ENCODE measurements around the gene UNC13A. TPM values are rescaled to one million over a fixed set of nuclear protein-coding genes. Genes with fewer than 3 reads are reported as not detected.

UNC13A gene
- total and polyA plus RNA-seq, 2 donors (not counting 3 experiments of a cell fraction or from before 2014, with no cell fraction given): 0.04 to 0.09 TPM

DNA sequence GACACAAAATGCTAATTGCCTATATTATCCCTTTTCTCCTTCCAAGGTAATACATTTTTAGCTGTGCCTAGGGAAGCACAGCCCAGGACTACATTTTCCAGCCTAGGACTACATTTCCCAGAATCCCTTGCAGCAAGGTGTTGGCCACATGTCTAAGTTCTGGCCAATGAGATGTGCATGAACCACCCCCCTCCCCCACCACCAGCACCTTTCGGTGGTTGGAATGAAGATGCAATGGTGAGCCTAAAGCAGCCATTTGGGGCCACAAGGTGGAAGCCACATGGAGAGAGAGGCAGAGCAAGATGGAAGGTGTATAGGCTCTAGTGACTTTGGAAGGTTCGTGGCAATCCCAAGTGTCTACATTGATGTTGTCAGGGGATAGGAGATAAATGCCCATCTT is 16.2 kb downstream of the UNC13A start:
- no TSS peak for BruUV-seq (replicated peaks)
- dilution Hi-C loops (cut with MboI; ENCODE audit: extremely low pct_ligation_motif_present, low sequenced_read_pairs) (no loop called here), intact Hi-C loops (cut with micrococcal nuclease) (no loop called here)
- Histone ChIP-seq H3K36me3 (ENCODE audit: control insufficient read depth in 2 of 2, extremely low read depth in 1 of 2, insufficient read depth in 2 of 2, low read length in 2 of 2) (no peaks in the 10 kb centered on the region), H3K9me3 (replicated peaks; ENCODE audit: control insufficient read depth, insufficient read depth, low read length) (no peaks in the 10 kb centered on the region), H3K4me2 (ENCODE audit: insufficient read depth, low read length) (no peak overlapping the region), H4K20me1 (replicated peaks; ENCODE audit: control insufficient read depth, extremely low read depth, insufficient read depth, low read length) (no peaks in the 10 kb centered on the region), H3K27me3 (ENCODE audit: control insufficient read depth in 2 of 2, insufficient read depth in 2 of 2, low read length in 2 of 2) (no peaks in the 10 kb centered on the region), H3K79me2 (ENCODE audit: control insufficient read depth, insufficient read depth, low read length) (no peaks in the 10 kb centered on the region), H3K9me1 (replicated peaks; ENCODE audit: control insufficient read depth, extremely low read depth, insufficient read depth, low read length) (no peaks in the 10 kb centered on the region), H3K27ac (ENCODE audit: insufficient read depth, low read depth, low read length) (no peak overlapping the region), H2AFZ (ENCODE audit: low read depth, low read length) (no peak overlapping the region), H3K4me3 (replicated peaks in 1 of 3; ENCODE audit: insufficient read depth in 1 of 3, low read depth in 1 of 3, low read length in 3 of 3) (no peak overlapping the region), H3K9ac (replicated peaks; ENCODE audit: extremely low read depth, insufficient read depth, low read length) (no peak overlapping the region), H3K4me1 (ENCODE audit: control insufficient read depth, extremely low read depth, insufficient read depth, low read length) (no peaks in the 10 kb centered on the region)
- CTCF ChIA-PET: no interaction called here
- DNase-seq (ENCODE audit: low read depth, low spot score) (peak; percentile 38), FAIRE-seq (peak; percentile 86)
- TF ChIP-seq, protein P1, sequence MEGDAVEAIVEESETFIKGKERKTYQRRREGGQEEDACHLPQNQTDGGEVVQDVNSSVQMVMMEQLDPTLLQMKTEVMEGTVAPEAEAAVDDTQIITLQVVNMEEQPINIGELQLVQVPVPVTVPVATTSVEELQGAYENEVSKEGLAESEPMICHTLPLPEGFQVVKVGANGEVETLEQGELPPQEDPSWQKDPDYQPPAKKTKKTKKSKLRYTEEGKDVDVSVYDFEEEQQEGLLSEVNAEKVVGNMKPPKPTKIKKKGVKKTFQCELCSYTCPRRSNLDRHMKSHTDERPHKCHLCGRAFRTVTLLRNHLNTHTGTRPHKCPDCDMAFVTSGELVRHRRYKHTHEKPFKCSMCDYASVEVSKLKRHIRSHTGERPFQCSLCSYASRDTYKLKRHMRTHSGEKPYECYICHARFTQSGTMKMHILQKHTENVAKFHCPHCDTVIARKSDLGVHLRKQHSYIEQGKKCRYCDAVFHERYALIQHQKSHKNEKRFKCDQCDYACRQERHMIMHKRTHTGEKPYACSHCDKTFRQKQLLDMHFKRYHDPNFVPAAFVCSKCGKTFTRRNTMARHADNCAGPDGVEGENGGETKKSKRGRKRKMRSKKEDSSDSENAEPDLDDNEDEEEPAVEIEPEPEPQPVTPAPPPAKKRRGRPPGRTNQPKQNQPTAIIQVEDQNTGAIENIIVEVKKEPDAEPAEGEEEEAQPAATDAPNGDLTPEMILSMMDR (IDR thresholded peaks at IDR 0.05; ENCODE audit: extremely low read depth in 1 of 2, insufficient read depth in 1 of 2, low read depth in 1 of 2, low read length in 2 of 2): no peak
- POLR2A ChIA-PET: no interaction called here

DNA sequence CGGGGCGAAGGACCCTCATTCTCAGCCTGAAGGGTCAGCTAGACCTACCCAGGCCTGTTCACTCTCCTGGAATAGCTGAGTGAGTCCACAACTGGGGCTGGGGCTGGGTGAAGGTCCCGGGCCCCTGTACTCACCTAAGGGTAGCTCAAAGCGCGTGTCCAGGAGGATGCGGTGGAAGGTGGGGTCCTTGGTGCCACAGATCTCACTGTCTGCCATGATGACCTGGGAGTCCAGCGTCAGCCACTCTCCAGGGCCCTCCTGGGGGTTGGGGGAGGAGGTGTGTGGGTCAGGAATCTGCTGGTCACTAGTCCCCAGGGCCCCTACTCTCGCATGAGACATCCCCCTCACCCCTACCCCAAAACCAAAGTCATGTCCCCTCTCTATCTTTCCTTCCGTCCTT is 18.7 kb downstream of the UNC13A start:
- FAIRE-seq (no peak), DNase-seq (ENCODE audit: low read depth, low spot score) (no peak)
- dilution Hi-C loops (cut with MboI; ENCODE audit: extremely low pct_ligation_motif_present, low sequenced_read_pairs): no loop called here
- H3K9me1 ChIP-seq (replicated peaks; ENCODE audit: control insufficient read depth, extremely low read depth, insufficient read depth, low read length): no peaks in the 10 kb centered on the region
- no peaks in the 10 kb centered on the region for H3K79me2 ChIP-seq (ENCODE audit: control insufficient read depth, insufficient read depth, low read length)
- H3K36me3 ChIP-seq (ENCODE audit: control insufficient read depth in 2 of 2, extremely low read depth in 1 of 2, insufficient read depth in 2 of 2, low read length in 2 of 2): no peaks in the 10 kb centered on the region
- POLR2A ChIA-PET: no interaction called here
- BruUV-seq (replicated peaks): no TSS peak
- H3K4me1 ChIP-seq (ENCODE audit: control insufficient read depth, extremely low read depth, insufficient read depth, low read length): no peaks in the 10 kb centered on the region
- H3K9me3 ChIP-seq (replicated peaks; ENCODE audit: control insufficient read depth, insufficient read depth, low read length): no peaks in the 10 kb centered on the region
- no peak overlapping the region for H2AFZ ChIP-seq (ENCODE audit: low read depth, low read length)
- no peak overlapping the region for H3K27ac ChIP-seq (ENCODE audit: insufficient read depth, low read depth, low read length)
- no peaks in the 10 kb centered on the region for H3K27me3 ChIP-seq (ENCODE audit: control insufficient read depth in 2 of 2, insufficient read depth in 2 of 2, low read length in 2 of 2)
- no peak for TF ChIP-seq EZH2 (IDR thresholded peaks at IDR 0.05; ENCODE audit: borderline replicate concordance, low read depth, low read length, severe bottlenecking)
- TF ChIP-seq, protein P1 (IDR thresholded peaks at IDR 0.05; ENCODE audit: extremely low read depth in 1 of 2, insufficient read depth in 1 of 2, low read depth in 1 of 2, low read length in 2 of 2): no peak
- no peak for TF ChIP-seq POLR2AphosphoS5 (IDR thresholded peaks at IDR 0.05; ENCODE audit: insufficient read depth, low read depth, low read length)
- no peak for TF ChIP-seq POLR2A (IDR thresholded peaks at IDR 0.05; ENCODE audit: low read depth, low read length)
- TF ChIP-seq MYC (IDR thresholded peaks at IDR 0.05; ENCODE audit: low read depth, low read length): no peak
- no peak for TF ChIP-seq JUN (IDR thresholded peaks at IDR 0.05; ENCODE audit: borderline replicate concordance, insufficient read depth, insufficient read length, low read depth)
- no peak for TF ChIP-seq FOS (IDR thresholded peaks at IDR 0.05; ENCODE audit: borderline replicate concordance, insufficient read depth, low read length)
- no peak for TF ChIP-seq GATA2 (IDR thresholded peaks at IDR 0.05; ENCODE audit: insufficient read depth, insufficient read length, low read depth, low read length)
- TF ChIP-seq, protein P2, sequence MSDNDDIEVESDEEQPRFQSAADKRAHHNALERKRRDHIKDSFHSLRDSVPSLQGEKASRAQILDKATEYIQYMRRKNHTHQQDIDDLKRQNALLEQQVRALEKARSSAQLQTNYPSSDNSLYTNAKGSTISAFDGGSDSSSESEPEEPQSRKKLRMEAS (IDR thresholded peaks at IDR 0.05; ENCODE audit: insufficient read depth, insufficient read length): no peak
- H3K4me3 ChIP-seq (replicated peaks in 1 of 3; ENCODE audit: insufficient read depth in 1 of 3, low read depth in 1 of 3, low read length in 3 of 3): no peak overlapping the region
- H4K20me1 ChIP-seq (replicated peaks; ENCODE audit: control insufficient read depth, extremely low read depth, insufficient read depth, low read length): no peaks in the 10 kb centered on the region
- H3K9ac ChIP-seq (replicated peaks; ENCODE audit: extremely low read depth, insufficient read depth, low read length): no peak overlapping the region
- H3K4me2 ChIP-seq (ENCODE audit: insufficient read depth, low read length): no peak overlapping the region
- intact Hi-C loops (cut with micrococcal nuclease): no loop called here
- CTCF ChIA-PET: no interaction called here

All from endothelial cell of umbilical vein (primary cell).